GM21528 (cell line): ENCODE data around the gene ZC3H7A.
"Not testable (repeated sequence)": the region's sequence is repeated elsewhere in the genome, so short reads cannot be mapped to it uniquely, and the experiment has no call there.

Experiments
- ATAC-seq: cut with Tn5 transposase; IDR thresholded peaks from one replicate; pipeline ENCODE4 v1.9.1; 2021; ENCODE audit warnings: mild to moderate bottlenecking, moderate library complexity; ENCODE audit not compliant: unreplicated experiment, low FRiP score

Gene ZC3H7A

DNA sequence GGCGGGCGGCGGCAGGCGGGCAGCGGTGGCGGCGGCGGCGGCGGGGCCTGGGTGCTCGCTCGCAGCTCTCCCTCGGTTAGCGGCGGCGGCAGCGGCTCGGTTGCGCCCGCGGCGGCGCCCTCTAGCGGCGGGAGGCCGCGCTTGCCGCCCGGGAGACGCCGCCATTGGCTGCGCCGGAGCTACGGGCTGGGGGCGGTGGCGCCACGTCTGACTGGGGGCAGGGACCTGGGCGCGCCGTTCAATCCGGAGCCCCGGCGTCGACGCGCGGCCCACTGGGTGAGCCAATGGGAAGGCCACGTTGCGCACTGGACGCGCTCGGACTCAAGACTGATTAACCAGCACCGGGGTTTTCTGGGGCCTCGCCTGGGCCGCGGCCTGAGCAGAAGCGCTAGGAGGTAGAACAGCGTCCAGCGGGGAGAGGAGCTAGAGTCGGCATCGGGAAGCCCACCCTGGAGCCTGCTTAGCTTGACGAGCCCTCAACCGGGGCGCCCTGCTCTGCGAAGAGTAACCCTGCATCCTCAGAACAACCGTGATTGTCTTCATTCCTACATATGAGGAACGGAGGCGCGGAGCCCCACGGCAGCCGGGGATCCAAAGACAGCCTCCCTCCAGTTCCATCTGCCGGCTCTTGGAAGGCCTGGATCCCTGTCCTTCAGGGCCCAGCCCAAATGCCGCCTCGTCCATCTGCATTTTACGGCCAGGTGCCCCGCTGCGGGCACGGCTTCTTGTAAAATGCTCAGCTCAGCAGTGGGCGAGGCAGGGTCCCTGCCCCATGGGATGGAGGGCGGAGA, at the start of gene ZC3H7A:
Gene ZC3H7A (minus strand): TSS at position 93 of the 791 bp plus-strand sequence. CDS start 14,904 bp downstream, outside the sequence.
- ATAC-seq: peak; percentile 89

GRCh38 chr16:11844499-11844898, 47.4 kb upstream of the ZC3H7A start:
- ATAC-seq: no peak

- ATAC-seq: no peak
Measured at GRCh38 chr16:11843861-11844260, 46.8 kb upstream of the ZC3H7A start.

DNA sequence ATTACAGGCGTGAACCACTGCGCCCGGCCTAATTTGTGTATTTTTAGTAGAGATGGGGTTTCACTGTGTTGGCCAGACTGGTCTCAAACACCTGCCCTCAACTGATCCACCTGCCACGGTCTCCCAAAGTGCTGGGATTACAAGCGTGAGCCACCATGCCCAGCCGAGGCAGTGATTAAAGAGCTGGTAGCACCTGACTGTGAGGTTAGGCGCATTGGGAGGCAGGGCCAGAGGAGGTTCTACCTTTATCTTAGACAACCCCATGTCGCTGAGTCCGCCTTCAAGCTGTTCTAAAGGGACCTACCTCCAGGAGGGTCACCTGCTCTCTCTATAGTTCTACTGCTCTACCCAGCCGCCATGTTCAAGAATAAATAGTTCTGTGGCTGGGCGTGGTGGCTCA, 46.1 kb upstream of the ZC3H7A start:
- no peak for ATAC-seq

DNA sequence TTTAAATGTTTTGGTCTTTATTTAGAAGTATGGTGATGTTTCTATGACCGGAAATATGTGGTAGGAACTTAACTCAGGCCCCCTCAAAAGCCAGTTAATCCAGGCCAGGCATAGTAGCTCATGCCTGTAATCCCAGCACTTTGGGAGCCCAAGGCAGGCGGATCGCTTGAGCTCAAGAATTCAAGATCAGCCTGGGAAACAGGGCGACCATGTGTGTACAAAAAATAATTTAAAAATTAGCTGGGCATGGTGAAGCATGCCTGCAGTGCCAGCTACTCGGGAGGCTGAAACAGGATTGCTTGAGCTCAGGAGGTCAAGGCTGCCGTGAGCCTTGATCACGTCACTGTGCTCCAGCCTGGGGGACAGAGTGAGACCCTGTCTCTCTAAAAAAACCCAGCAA, 44.0 kb upstream of the ZC3H7A start:
- ATAC-seq: no peak

- ATAC-seq: no peak
Measured at GRCh38 chr16:11836650-11837244, 39.7 kb upstream of the ZC3H7A start.

DNA sequence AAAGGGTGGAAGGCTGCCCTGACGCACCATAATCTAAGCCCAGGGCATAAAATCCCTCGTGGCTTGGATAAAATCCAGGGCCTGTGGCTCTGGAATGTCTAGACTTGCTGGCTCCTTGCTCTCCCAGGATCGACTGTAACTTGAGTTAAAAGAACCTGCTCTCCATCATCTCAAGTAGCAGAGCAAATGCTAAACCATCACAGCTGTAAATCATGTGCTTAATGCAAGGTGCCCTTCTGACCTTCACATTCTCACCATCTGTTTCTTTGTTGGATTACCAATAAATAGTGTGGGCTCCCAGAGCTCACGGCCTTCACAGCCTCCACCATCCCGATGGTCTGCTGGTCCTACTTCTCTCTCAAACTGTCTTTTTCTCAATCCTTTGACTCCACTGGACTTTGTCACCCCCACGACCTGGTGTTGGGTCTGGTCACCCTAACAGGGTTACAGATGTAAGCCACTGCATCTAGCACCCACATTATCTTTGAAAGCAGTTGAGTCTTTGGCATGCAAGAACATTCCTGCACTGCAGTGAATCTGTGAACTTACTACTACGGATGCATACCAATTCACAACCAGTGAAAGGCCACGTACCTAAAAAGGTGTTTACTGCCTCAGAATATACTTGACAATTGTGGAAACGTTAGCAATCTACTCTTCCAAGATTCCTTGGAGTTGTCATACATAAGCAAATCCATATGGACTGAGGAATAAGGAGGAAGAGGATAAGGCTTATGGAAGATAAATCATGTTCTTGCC, 39.0 kb upstream of the ZC3H7A start:
- no peak for ATAC-seq

- no peak for ATAC-seq
Measured at GRCh38 chr16:11835309-11835708, 38.3 kb upstream of the ZC3H7A start.

- no peak for ATAC-seq
Measured at GRCh38 chr16:11833951-11834695, 37.1 kb upstream of the ZC3H7A start.

DNA sequence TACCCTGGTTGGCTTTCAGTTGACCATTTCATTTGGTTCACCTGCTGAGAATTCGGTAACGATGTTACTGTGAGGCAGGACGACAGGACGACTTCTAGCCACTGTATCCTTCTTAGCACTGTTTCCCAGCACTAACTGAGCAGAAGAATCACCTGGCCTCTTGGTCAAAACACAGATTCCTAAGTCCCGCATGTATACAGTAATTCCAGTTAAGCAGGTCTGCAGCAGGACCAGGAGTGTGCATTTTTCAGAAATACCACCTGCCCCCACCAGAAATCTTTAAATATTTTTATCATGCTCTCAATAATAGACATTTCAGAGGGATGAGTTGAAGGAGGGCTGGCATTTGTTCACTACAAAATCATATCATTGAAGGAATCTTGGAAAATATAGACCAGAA, 31.6 kb upstream of the ZC3H7A start:
- ATAC-seq: no peak

- ATAC-seq: not testable (repeated sequence)
Measured at GRCh38 chr16:11825520-11826165, 28.6 kb upstream of the ZC3H7A start.

GRCh38 chr16:11824362-11824761, 27.3 kb upstream of the ZC3H7A start:
- ATAC-seq: no peak

DNA sequence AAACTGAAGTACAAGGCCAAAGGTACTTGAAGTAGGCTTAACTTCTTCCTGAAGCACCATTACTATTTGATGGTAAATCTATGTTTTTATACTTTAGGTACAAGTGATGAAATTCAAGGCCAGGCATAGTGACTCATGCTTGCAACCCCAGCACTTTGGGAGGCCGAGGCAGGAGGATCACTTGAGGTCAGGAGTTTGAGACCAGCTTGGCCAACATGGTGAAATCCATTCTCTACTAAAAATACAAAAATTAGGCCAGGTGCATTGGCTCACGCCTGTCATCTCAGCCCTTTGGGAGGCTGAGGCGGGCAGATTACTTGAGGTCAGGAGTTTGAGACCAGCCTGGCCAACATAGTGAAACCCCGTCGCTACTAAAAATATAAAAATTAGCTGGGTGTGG, 26.6 kb upstream of the ZC3H7A start:
- ATAC-seq: not testable (repeated sequence)

- ATAC-seq: no peak
Measured at GRCh38 chr16:11819798-11820197, 22.7 kb upstream of the ZC3H7A start.

GRCh38 chr16:11818970-11819369, 21.9 kb upstream of the ZC3H7A start:
- not testable (repeated sequence) for ATAC-seq

GRCh38 chr16:11816123-11816522, 19.1 kb upstream of the ZC3H7A start:
- no peak for ATAC-seq

- ATAC-seq: not testable (repeated sequence)
Measured at GRCh38 chr16:11814800-11815199, 17.7 kb upstream of the ZC3H7A start.

DNA sequence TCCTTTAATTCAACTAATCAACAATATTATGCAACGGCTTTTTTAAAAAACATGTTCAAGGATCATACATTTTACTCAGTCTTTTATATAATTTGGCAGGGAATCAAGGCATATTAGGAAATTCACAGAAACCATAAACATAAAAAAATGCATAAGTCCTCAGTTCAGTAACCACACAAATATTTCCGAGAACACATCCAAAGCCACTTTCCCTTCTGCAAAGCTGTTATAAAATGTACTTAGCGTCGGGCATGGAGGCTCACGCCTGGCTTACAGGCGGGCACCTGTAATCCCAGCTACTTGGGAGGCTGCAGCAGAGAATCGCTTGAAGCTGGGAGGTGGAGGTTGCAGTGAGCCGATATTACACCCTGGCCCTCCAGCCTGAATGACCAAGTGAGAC, 9.7 kb upstream of the ZC3H7A start:
- ATAC-seq: no peak

DNA sequence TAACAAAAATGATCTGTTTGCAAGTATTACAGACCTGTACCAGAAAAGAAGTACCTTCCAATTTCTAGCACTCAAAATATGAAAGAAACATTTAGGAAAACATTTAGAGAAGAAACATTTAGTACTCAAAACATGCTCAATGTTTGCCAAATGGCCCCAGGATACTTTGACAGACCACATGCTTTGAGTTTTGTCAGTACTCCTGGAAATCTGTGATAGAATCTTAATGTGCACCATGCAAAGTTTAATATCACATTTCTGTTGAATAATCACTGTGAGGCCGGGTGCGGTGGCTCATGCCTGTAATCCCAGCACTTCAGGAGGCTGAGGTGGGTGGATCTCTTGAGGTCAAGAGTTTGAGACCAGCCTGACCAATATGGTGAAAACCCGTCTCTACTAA, 8.5 kb upstream of the ZC3H7A start:
- ATAC-seq: no peak

GRCh38 chr16:11801481-11802021, 4.5 kb upstream of the ZC3H7A start:
- ATAC-seq: no peak
